ENCODE measurements around the gene MAP3K1. TPM values are rescaled to one million over a fixed set of nuclear protein-coding genes. Genes with fewer than 3 reads are reported as not detected.

MAP3K1 gene
- total RNA-seq, 1 experiment from 2014 or later = 7.9 TPM

DNA sequence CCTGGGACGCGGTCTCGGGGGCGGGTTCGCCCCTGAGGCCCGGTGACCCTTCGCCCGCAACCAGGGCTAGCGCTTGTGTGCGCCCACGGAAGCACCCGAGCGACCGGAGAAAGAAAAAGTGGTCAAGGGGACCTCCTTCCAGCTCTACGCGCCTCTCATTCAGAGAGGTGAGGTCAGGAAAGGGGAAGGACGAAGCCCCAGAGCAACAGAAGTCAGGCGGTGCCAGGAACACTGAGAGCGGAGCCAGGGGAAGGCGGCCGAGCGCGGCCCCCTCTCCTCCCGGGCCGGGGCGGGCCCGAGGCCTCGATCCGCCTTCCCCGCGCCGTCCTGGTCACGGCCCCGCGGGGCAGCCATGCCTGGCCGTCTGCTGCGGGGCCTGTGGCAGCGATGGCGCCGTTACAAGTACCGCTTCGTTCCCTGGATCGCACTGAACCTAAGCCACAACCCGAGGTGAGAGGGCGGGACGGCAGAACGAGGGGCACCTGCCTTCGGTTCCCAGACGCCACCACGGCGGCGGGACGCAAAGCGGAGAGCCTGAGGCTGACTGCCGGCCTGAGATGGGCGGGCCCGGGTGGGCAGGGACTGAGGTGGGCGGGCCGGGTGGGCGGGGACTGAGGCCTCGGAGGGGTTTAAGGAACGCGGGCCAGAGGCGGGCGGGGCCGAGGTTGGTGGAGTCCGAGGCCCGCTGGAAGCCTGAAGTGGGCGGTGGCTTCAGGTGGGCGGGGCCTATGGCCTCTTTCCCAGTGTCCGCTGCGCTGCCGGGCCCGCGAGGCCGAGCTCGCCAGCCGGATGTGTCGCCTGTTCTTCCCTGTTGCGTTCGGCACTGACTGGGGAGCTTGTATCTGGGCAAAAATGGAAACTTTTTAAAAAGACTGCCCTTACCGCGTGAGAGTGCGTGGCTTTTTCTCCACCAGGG is 94.2 kb downstream of the MAP3K1 start, which contains the start of gene SETD9:
Gene SETD9, plus strand, starts transcription at position 303 of the 916 bp plus-strand sequence. Its CDS starts 50 bp downstream, at position 353.
- BruUV-seq (replicated peaks) = TSS peak; percentile 40
- Mint-ChIP-seq H3K9me3 (ENCODE audit: unreplicated experiment) (no peaks in the 10 kb centered on the region), H3K27me3 (ENCODE audit: insufficient read depth, unreplicated experiment) (no peaks in the 10 kb centered on the region), H3K4me3 (ENCODE audit: unreplicated experiment) (peak within 1 kb of the TSS; percentile 99), H3K27ac (ENCODE audit: low read depth, unreplicated experiment) (peak within 1 kb of the TSS; percentile 99), H3K4me1 (ENCODE audit: insufficient read depth, unreplicated experiment) (peaks cover 8% of the 10 kb centered on the region), H3K36me3 (ENCODE audit: insufficient read depth, unreplicated experiment) (no peaks in the 10 kb centered on the region)
- POLR2A ChIA-PET = interaction anchor here (0.6 to 3.5 kb wide), 40 partner anchors 8 to 1552 kb away, joined by 3 to 44 read pairs (median 4); partner anchors contain the start of genes GPBP1 and MAP3K1
- DNase-seq (ENCODE audit: unreplicated experiment) = peak; percentile 97
- intact Hi-C loops (cut with micrococcal nuclease) = loop anchor here (1.0 to 2.0 kb wide), 2 partner anchors 229 to 312 kb away; no protein-coding TSS in a partner anchor
- TF ChIP-seq, protein P1, sequence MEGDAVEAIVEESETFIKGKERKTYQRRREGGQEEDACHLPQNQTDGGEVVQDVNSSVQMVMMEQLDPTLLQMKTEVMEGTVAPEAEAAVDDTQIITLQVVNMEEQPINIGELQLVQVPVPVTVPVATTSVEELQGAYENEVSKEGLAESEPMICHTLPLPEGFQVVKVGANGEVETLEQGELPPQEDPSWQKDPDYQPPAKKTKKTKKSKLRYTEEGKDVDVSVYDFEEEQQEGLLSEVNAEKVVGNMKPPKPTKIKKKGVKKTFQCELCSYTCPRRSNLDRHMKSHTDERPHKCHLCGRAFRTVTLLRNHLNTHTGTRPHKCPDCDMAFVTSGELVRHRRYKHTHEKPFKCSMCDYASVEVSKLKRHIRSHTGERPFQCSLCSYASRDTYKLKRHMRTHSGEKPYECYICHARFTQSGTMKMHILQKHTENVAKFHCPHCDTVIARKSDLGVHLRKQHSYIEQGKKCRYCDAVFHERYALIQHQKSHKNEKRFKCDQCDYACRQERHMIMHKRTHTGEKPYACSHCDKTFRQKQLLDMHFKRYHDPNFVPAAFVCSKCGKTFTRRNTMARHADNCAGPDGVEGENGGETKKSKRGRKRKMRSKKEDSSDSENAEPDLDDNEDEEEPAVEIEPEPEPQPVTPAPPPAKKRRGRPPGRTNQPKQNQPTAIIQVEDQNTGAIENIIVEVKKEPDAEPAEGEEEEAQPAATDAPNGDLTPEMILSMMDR (IDR thresholded peaks at IDR 0.05; ENCODE audit: unreplicated experiment) = no peak
- CTCF ChIA-PET = interaction anchor here (1.0 to 1.2 kb wide), 5 partner anchors 18 to 314 kb away, joined by 3 to 5 read pairs (median 3); no protein-coding TSS in a partner anchor

DNA sequence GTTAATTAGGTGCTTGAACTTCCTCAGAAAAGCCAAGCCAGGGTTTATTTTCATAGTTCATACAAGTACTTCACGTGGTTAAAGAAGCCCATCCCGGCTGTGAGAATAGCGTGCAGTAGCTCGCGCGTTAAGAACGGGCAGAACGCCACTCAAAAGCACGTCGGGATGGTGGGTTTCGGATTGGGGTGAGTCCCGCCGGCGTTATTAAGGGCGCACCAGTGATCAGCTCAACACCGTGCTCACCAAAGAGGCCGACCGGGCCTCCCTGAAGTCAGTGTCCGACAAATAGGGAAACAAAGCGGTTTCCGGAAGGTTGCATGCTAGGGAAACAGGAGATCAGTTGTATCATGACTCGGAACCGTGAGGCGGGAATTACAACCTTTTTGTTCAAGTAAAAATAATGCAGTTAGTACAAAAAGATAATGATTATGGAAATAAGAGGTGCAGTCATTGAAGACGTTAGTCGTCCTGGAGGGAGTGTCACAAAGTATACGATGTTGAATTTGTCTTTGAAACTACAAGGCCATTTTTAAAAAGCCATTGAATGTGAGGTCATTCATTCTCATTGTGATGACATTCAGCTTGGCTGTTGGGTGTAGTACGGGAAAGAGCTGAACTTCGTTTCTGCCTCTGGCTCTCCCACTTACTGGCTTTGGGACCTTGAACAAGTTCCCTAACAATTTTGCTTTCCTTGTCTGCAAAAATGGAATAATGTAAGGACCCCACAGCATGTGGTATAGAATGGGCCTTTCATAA is 95.0 kb downstream of the MAP3K1 start:
- peaks cover 8% of the 10 kb centered on the region for H3K4me1 Mint-ChIP-seq (ENCODE audit: insufficient read depth, unreplicated experiment)
- peak overlapping the region; percentile 99 for H3K27ac Mint-ChIP-seq (ENCODE audit: low read depth, unreplicated experiment)
- ChIA-PET CTCF (interaction anchor here (0.6 to 1.5 kb wide), 10 partner anchors 10 to 777 kb away, joined by 3 to 7 read pairs (median 4); no protein-coding TSS in a partner anchor), POLR2A (interaction anchor here (0.6 to 3.5 kb wide), 37 partner anchors 8 to 1548 kb away, joined by 3 to 44 read pairs (median 4); partner anchors contain the start of genes GPBP1 and MAP3K1)
- peak overlapping the region; percentile 99 for H3K4me3 Mint-ChIP-seq (ENCODE audit: unreplicated experiment)
- DNase-seq (ENCODE audit: unreplicated experiment) = peak; percentile 66
- TF ChIP-seq, protein P1 (IDR thresholded peaks at IDR 0.05; ENCODE audit: unreplicated experiment) = no peak
- H3K27me3 Mint-ChIP-seq (ENCODE audit: insufficient read depth, unreplicated experiment) = no peaks in the 10 kb centered on the region
- intact Hi-C loops (cut with micrococcal nuclease) = no loop called here
- BruUV-seq (replicated peaks) = TSS peak; percentile 80
- H3K9me3 Mint-ChIP-seq (ENCODE audit: unreplicated experiment) = no peaks in the 10 kb centered on the region
- H3K36me3 Mint-ChIP-seq (ENCODE audit: insufficient read depth, unreplicated experiment) = no peaks in the 10 kb centered on the region

- BruUV-seq (replicated peaks) = no TSS peak
- Mint-ChIP-seq H3K36me3 (ENCODE audit: insufficient read depth, unreplicated experiment) (no peaks in the 10 kb centered on the region), H3K27me3 (ENCODE audit: insufficient read depth, unreplicated experiment) (no peaks in the 10 kb centered on the region), H3K27ac (ENCODE audit: low read depth, unreplicated experiment) (no peak overlapping the region), H3K4me1 (ENCODE audit: insufficient read depth, unreplicated experiment) (peaks cover 3% of the 10 kb centered on the region), H3K4me3 (ENCODE audit: unreplicated experiment) (no peak overlapping the region), H3K9me3 (ENCODE audit: unreplicated experiment) (no peaks in the 10 kb centered on the region)
- POLR2A ChIA-PET = interaction anchor here (0.6 kb wide), 1 partner anchor 414 kb away, joined by 4 read pairs; no protein-coding TSS in a partner anchor
- intact Hi-C loops (cut with micrococcal nuclease) = no loop called here
- DNase-seq (ENCODE audit: unreplicated experiment) = no peak
- TF ChIP-seq, protein P1 (IDR thresholded peaks at IDR 0.05; ENCODE audit: unreplicated experiment) = no peak
- CTCF ChIA-PET = interaction anchor here (0.6 to 0.9 kb wide), 3 partner anchors 101 to 308 kb away, joined by 3 to 4 read pairs (median 4); no protein-coding TSS in a partner anchor
These were observed 98.4 kb downstream of the MAP3K1 start for GRCh38 chr5:56913766-56914165.
